Ovary (tissue), 3 donors: ENCODE measurements around the gene RTL1.

Experiments
- EP300 ChIP-seq: sonication (generic); formaldehyde crosslinking; IDR thresholded peaks from one replicate; pipeline ENCODE4 v1.6.1; 2017; ENCODE audit warnings: antibody characterized with exemption
- POLR2A ChIP-seq: fragments of 450-650 bp; IDR thresholded peaks from one replicate; pipeline ENCODE4 v1.6.1; 2017; ENCODE audit warnings: antibody characterized with exemption, mild to moderate bottlenecking, moderate library complexity
- TF ChIP-seq, protein P1 (sequence below), 3 donors: fragments of 450-650 bp in 2 of 3; fragments of 200-600 bp in 1 of 3; IDR thresholded peaks; one replicate each; pipeline versions ENCODE4 v1.5.1 to v1.8.0; 2016 to 2022; ENCODE audit warnings: antibody characterized with exemption in 3 of 3, mild to moderate bottlenecking in 1 of 3
- donor health status: DM: no; HTN: no; CAD: no.

DNA sequence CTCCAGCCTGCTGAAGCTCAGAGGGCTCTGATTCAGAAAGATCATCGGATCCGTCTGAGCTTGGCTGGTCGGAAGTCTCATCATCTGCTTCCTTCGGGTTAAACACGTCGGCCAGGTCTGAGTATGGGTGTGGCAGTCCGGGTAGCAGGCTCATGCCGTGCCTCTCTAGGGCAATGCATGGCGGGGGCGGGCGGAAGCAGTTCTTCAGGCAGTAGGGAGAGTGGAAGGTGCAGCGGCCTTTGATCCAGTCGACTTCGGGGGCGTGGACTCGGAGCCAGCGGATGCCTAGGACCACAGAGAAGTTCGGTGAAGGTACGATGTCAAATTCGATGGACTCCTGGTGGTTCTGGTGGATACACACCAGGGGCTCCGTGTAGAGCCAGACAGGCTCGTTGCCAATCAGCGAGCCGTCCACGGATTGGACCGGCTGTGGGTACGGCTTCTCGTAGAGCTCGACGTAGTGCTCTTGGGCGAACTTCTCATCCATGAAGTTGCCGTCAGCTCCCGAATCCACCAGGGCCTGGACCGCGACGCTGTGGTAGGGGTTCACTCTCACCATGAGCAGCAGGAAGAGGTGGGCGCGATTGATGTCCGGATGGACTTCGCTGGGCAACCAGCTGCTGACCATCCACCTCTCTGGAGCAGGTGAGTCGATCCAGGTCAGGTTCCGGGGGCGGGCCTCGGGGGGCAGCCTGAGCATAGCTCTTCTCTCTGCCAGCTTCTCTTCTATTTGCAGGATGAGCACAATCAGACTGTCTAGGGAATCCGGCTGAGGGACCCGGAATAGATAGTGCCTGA lies 20.3 kb downstream of the RTL1 start:
- TF ChIP-seq, protein P1, sequence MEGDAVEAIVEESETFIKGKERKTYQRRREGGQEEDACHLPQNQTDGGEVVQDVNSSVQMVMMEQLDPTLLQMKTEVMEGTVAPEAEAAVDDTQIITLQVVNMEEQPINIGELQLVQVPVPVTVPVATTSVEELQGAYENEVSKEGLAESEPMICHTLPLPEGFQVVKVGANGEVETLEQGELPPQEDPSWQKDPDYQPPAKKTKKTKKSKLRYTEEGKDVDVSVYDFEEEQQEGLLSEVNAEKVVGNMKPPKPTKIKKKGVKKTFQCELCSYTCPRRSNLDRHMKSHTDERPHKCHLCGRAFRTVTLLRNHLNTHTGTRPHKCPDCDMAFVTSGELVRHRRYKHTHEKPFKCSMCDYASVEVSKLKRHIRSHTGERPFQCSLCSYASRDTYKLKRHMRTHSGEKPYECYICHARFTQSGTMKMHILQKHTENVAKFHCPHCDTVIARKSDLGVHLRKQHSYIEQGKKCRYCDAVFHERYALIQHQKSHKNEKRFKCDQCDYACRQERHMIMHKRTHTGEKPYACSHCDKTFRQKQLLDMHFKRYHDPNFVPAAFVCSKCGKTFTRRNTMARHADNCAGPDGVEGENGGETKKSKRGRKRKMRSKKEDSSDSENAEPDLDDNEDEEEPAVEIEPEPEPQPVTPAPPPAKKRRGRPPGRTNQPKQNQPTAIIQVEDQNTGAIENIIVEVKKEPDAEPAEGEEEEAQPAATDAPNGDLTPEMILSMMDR (IDR thresholded peaks at IDR 0.05) = no peak
- TF ChIP-seq POLR2A = no peak
- no peak for TF ChIP-seq EP300
